GM12864 (cell line): ENCODE results near the gene AQP9.
A peak's percentile ranks its signal among the peaks of the same experiment; 100 is the strongest.

Experiments
- DNase-seq: peaks from one replicate; pipeline ENCODE4 v3.0.0-alpha.2; 2011; ENCODE audit warnings: low read depth
- H3K4me3 ChIP-seq: 2 replicates; pipeline ENCODE4 v1.5.1; 2011; ENCODE audit warnings: mild to moderate bottlenecking, low read depth, low read length, control low read depth
- CTCF ChIP-seq: IDR thresholded peaks from 2 replicates; pipeline ENCODE4 v1.5.1; 2011; ENCODE audit warnings: low read depth, mild to moderate bottlenecking, moderate library complexity, low read length, control low read depth, inconsistent platforms; ENCODE audit errors: missing control alignments

The AQP9 gene

GRCh38 chr15:58212909-58213526 lies 74.8 kb downstream of the AQP9 start:
- DNase-seq: no peak
- no peak overlapping the region for H3K4me3 ChIP-seq
- TF ChIP-seq CTCF: peak; percentile 30

DNA sequence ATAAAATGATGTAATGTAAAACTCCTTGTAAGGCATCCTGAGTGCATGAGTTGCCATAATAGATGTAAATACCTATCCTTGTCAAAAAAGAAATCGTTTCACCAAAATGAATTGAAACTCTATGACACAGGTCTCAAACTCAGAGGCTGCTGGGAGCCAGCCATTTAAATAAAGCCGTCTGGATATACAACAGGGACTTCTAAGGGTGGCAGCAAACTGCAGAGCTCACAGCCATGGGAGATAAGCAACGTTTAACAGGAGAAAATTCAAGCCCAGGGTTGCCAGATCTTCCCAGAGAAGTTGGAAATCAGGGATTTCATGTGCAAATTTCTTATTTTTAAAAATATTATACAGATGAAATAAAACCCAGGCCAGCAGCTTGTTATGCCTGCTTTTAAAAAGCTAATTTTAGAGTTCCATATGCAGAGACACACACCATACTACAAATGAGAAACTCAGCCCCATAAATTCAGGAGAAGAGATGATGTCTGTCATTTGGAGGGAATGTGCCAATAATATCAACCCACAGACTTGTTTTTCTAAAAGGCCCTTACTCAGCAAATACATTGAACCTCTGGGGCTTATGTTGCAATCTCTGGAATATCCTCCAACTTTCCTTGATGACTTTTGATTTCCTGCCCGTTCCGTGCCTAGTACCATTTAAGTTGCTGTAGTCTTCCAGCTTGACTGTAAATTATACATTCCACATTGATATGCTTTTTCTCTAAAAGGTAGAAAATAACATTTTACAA lies 75.6 kb downstream of the AQP9 start:
- no peak overlapping the region for H3K4me3 ChIP-seq
- no peak for DNase-seq
- no peak for TF ChIP-seq CTCF

- no peak for TF ChIP-seq CTCF
- H3K4me3 ChIP-seq: no peak overlapping the region
- DNase-seq: no peak
These were observed 76.6 kb downstream of the AQP9 start for GRCh38 chr15:58214591-58215340.

DNA sequence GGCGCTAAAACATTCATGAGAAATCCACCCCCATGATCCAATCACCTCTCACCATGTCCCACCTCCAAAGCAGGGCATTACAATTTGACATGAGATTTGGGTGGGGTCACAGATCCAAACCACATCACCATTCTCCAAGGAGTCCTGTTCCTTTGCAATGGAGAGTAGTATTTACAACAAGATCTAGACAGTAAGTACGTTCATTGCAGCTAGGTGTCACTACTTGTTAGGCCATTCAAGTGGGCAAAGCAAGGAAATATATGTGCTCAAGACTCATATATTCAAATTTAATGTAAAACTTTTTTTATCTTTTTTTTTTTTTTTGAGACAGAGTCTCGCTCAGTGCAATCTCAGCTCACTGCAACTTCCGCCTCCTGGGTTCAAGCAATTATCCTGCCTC lies 79.3 kb downstream of the AQP9 start:
- no peak for TF ChIP-seq CTCF
- H3K4me3 ChIP-seq: no peak overlapping the region
- DNase-seq: no peak

- TF ChIP-seq CTCF: peak; percentile 63
- no peak for DNase-seq
- no peak overlapping the region for H3K4me3 ChIP-seq
These were observed 83.5 kb downstream of the AQP9 start for GRCh38 chr15:58221591-58222241.

DNA sequence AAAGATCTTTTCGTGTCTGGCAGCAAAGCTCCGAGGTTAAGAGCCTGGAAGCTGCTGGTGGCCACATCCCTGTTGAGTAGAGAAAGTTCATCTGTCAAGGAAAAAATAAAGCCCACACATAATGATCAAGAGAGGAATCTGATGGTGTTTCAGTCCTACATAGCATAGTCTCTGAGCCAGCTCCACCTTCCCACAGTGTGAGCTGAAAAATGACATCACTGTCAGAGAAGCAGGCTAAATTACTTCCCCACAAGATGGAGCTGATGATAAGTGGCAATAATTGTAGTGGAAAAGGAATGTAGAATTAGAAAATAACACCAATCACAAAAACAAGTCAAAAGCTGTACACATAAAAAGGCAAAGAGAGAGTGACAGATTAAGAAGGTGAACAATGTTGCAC lies 84.5 kb downstream of the AQP9 start:
- TF ChIP-seq CTCF: no peak
- DNase-seq: no peak
- no peak overlapping the region for H3K4me3 ChIP-seq
